DOHH2 (cell line): ENCODE measurements around the gene LRRC61.
"Not testable (repeated sequence)": the region's sequence is repeated elsewhere in the genome, so short reads cannot be mapped to it uniquely, and the experiment has no call there.

Experiments
- H3F3A ChIP-seq: fragments of 200-600 bp; sonication (generic), shearing (Covaris generic); 2 replicates; pipeline ENCODE4 v1.6.0; 2016; ENCODE audit warnings: antibody characterized with exemption, mild to moderate bottlenecking; ENCODE audit not compliant: control insufficient read depth, insufficient read depth
- H3K27ac ChIP-seq: fragments of 200-600 bp; sonication (generic); 2 replicates; pipeline ENCODE4 v1.5.1; 2014; ENCODE audit warnings: low read depth, mild to moderate bottlenecking, low read length, moderate library complexity
- H3K27me3 ChIP-seq: fragments of 200-600 bp; sonication (generic); 2 replicates; pipeline ENCODE4 v1.6.1; 2014; ENCODE audit warnings: mild to moderate bottlenecking, low read length, mixed read lengths; ENCODE audit not compliant: control insufficient read depth
- H3K36me3 ChIP-seq: fragments of 200-600 bp; sonication (generic); 2 replicates; pipeline ENCODE4 v1.6.1; 2014; ENCODE audit warnings: mild to moderate bottlenecking, low read length, moderate library complexity, mixed read lengths; ENCODE audit not compliant: control insufficient read depth
- H3K4me1 ChIP-seq: fragments of 200-600 bp; sonication (generic); 2 replicates; pipeline ENCODE4 v1.6.1; 2014; ENCODE audit warnings: mild to moderate bottlenecking, low read length, mixed read lengths; ENCODE audit not compliant: control insufficient read depth
- H3K4me2 ChIP-seq: fragments of 200-600 bp; sonication (generic); 2 replicates; pipeline ENCODE4 v1.6.0; 2014; ENCODE audit warnings: mild to moderate bottlenecking, low read length, moderate library complexity
- H3K4me3 ChIP-seq: fragments of 200-600 bp; sonication (generic); 2 replicates; pipeline ENCODE4 v1.5.1; 2014; ENCODE audit warnings: mild to moderate bottlenecking, low read length, mixed read lengths
- H3K79me2 ChIP-seq: fragments of 200-600 bp; sonication (generic); 2 replicates; pipeline ENCODE4 v1.6.1; 2014; ENCODE audit warnings: mild to moderate bottlenecking, low read length, mixed read lengths; ENCODE audit not compliant: control insufficient read depth
- H3K9me2 ChIP-seq: fragments of 200-600 bp; sonication (generic); replicated peaks from 2 replicates; pipeline ENCODE4 v1.6.1; 2014; ENCODE audit warnings: mild to moderate bottlenecking, low read length, mixed read lengths; ENCODE audit not compliant: control insufficient read depth
- H3K9me3 ChIP-seq: fragments of 200-600 bp; sonication (generic); 2 replicates; pipeline ENCODE4 v1.6.1; 2014; ENCODE audit warnings: antibody characterized with exemption, low read length, mixed read lengths; ENCODE audit not compliant: control insufficient read depth, insufficient read depth
- H4K20me1 ChIP-seq: fragments of 200-600 bp; sonication (generic); 2 replicates; pipeline ENCODE4 v1.6.0; 2014; ENCODE audit warnings: low read depth, mild to moderate bottlenecking, antibody characterized with exemption, low read length, moderate library complexity; ENCODE audit not compliant: control insufficient read depth, insufficient read depth
- CTCF ChIP-seq: fragments of 200-600 bp; sonication (generic); IDR thresholded peaks from one replicate; pipeline ENCODE4 v1.5.1; 2014; ENCODE audit warnings: antibody characterized with exemption, mild to moderate bottlenecking, low read depth, low read length; ENCODE audit not compliant: poor library complexity, severe bottlenecking
- EZH2phosphoT487 ChIP-seq: fragments of 200-600 bp; sonication (generic); IDR thresholded peaks from 2 replicates; pipeline ENCODE4 v1.6.1; 2017; ENCODE audit warnings: borderline replicate concordance, mild to moderate bottlenecking, antibody characterized with exemption, low read length, moderate library complexity, mixed read lengths

Gene LRRC61

GRCh38 chr7:150314639-150315239 is 8.4 kb upstream of the LRRC61 start:
- H4K20me1 ChIP-seq, result no peaks in the 10 kb centered on the region
- no peaks in the 10 kb centered on the region for H3F3A ChIP-seq
- H3K36me3 ChIP-seq, result no peaks in the 10 kb centered on the region
- H3K9me2 ChIP-seq, result no peaks in the 10 kb centered on the region
- no peaks in the 10 kb centered on the region for H3K27me3 ChIP-seq
- TF ChIP-seq CTCF (no peak), EZH2phosphoT487 (no peak)
- H3K79me2 ChIP-seq, result no peaks in the 10 kb centered on the region
- no peak overlapping the region for H3K4me3 ChIP-seq
- no peaks in the 10 kb centered on the region for H3K4me1 ChIP-seq
- H3K9me3 ChIP-seq, result no peaks in the 10 kb centered on the region
- no peak overlapping the region for H3K27ac ChIP-seq
- no peak overlapping the region for H3K4me2 ChIP-seq

GRCh38 chr7:150316987-150317386 is 6.2 kb upstream of the LRRC61 start:
- not testable (repeated sequence) for H3K4me2 ChIP-seq, H3K9me2 ChIP-seq, H3K4me1 ChIP-seq, H4K20me1 ChIP-seq, H3K27ac ChIP-seq, H3F3A ChIP-seq, H3K79me2 ChIP-seq, H3K4me3 ChIP-seq, H3K36me3 ChIP-seq, H3K27me3 ChIP-seq, H3K9me3 ChIP-seq

- H3K27ac ChIP-seq, result no peak overlapping the region
- peaks cover 13% of the 10 kb centered on the region for H3K79me2 ChIP-seq
- no peaks in the 10 kb centered on the region for H3K9me2 ChIP-seq
- no peaks in the 10 kb centered on the region for H4K20me1 ChIP-seq
- peaks cover 13% of the 10 kb centered on the region for H3K4me1 ChIP-seq
- H3K4me2 ChIP-seq, result no peak overlapping the region
- peaks cover 9% of the 10 kb centered on the region for H3K36me3 ChIP-seq
- H3F3A ChIP-seq, result no peaks in the 10 kb centered on the region
- no peak for TF ChIP-seq EZH2phosphoT487
- TF ChIP-seq CTCF, result no peak
- no peaks in the 10 kb centered on the region for H3K9me3 ChIP-seq
- no peaks in the 10 kb centered on the region for H3K27me3 ChIP-seq
- H3K4me3 ChIP-seq, result no peak overlapping the region
Measured at GRCh38 chr7:150317748-150318444, 5.3 kb upstream of the LRRC61 start.

GRCh38 chr7:150321788-150322113 is 1.4 kb upstream of the LRRC61 start:
- no peak for TF ChIP-seq EZH2phosphoT487
- no peak for TF ChIP-seq CTCF
- Histone ChIP-seq H3K27me3 (no peaks in the 10 kb centered on the region), H3K27ac (no peak overlapping the region), H3K9me3 (no peaks in the 10 kb centered on the region), H3K9me2 (no peaks in the 10 kb centered on the region), H3K4me2 (peak overlapping the region; percentile 98), H3K4me3 (peak overlapping the region; percentile 99), H4K20me1 (no peaks in the 10 kb centered on the region), H3F3A (no peaks in the 10 kb centered on the region), H3K4me1 (peaks cover 29% of the 10 kb centered on the region), H3K79me2 (peaks cover 38% of the 10 kb centered on the region), H3K36me3 (peaks cover 39% of the 10 kb centered on the region)
